ENCODE measurements around the gene ADD1. TPM values are rescaled to one million over a fixed set of nuclear protein-coding genes. Genes with fewer than 3 reads are reported as not detected.

The ADD1 gene
- total RNA-seq, 2 experiments from 2014 or later: 252 to 255 TPM

- DNase-seq: no peak
- Mint-ChIP-seq H3K9me3 (ENCODE audit: insufficient read depth) (no peaks in the 10 kb centered on the region), H3K4me1 (ENCODE audit: low read depth) (peaks cover 61% of the 10 kb centered on the region), H3K36me3 (ENCODE audit: low read depth) (peaks cover 57% of the 10 kb centered on the region), H3K4me3 (no peak overlapping the region), H3K27me3 (ENCODE audit: low read depth) (no peaks in the 10 kb centered on the region), H3K27ac (peak overlapping the region; percentile 86)
- ATAC-seq: no peak
- POLR2A ChIA-PET: interaction anchor here (0.7 to 1.7 kb wide), 2 partner anchors 24 to 99 kb away, joined by 3 read pairs; no protein-coding TSS in a partner anchor
- CTCF ChIA-PET: interaction anchor here (1.2 kb wide), 1 partner anchor 10 kb away, joined by 4 read pairs; no protein-coding TSS in a partner anchor
Measured at GRCh38 chr4:2835978-2836377, 7.7 kb upstream of the ADD1 start.

- DNase-seq (no peak), ATAC-seq (no peak)
- Mint-ChIP-seq H3K27me3 (ENCODE audit: low read depth) (no peaks in the 10 kb centered on the region), H3K4me3 (no peak overlapping the region), H3K9me3 (ENCODE audit: insufficient read depth) (no peaks in the 10 kb centered on the region), H3K36me3 (ENCODE audit: low read depth) (peaks cover 58% of the 10 kb centered on the region), H3K4me1 (ENCODE audit: low read depth) (peaks cover 61% of the 10 kb centered on the region), H3K27ac (peak overlapping the region; percentile 85)
- ChIA-PET CTCF (no interaction called here), POLR2A (interaction anchor here (0.7 to 1.7 kb wide), 2 partner anchors 24 to 99 kb away, joined by 3 read pairs; no protein-coding TSS in a partner anchor)
Measured at GRCh38 chr4:2836391-2836859, 7.2 kb upstream of the ADD1 start.

- DNase-seq: no peak
- ChIA-PET CTCF (interaction anchor here (2.0 kb wide), 1 partner anchor 10 kb away, joined by 7 read pairs; no protein-coding TSS in a partner anchor), POLR2A (interaction anchor here (1.7 to 2.1 kb wide), 2 partner anchors 23 to 25 kb away, joined by 3 to 8 read pairs; no protein-coding TSS in a partner anchor)
- Mint-ChIP-seq H3K4me3 (peak overlapping the region; percentile 77), H3K4me1 (ENCODE audit: low read depth) (peaks cover 65% of the 10 kb centered on the region), H3K27ac (peak overlapping the region; percentile 85), H3K9me3 (ENCODE audit: insufficient read depth) (no peaks in the 10 kb centered on the region), H3K36me3 (ENCODE audit: low read depth) (peaks cover 56% of the 10 kb centered on the region), H3K27me3 (ENCODE audit: low read depth) (no peaks in the 10 kb centered on the region)
- peak; percentile 12 for ATAC-seq
Measured at GRCh38 chr4:2837110-2837903, 6.3 kb upstream of the ADD1 start.

GRCh38 chr4:2837904-2838496 lies 5.6 kb upstream of the ADD1 start:
- Mint-ChIP-seq H3K4me1 (ENCODE audit: low read depth) (peaks cover 72% of the 10 kb centered on the region), H3K9me3 (ENCODE audit: insufficient read depth) (no peaks in the 10 kb centered on the region), H3K27ac (peak overlapping the region; percentile 85), H3K27me3 (ENCODE audit: low read depth) (no peaks in the 10 kb centered on the region), H3K36me3 (ENCODE audit: low read depth) (peaks cover 57% of the 10 kb centered on the region), H3K4me3 (peak overlapping the region; percentile 77)
- ChIA-PET POLR2A (interaction anchor here (0.8 to 2.1 kb wide), 2 partner anchors 19 to 24 kb away, joined by 3 to 8 read pairs; no protein-coding TSS in a partner anchor), CTCF (interaction anchor here (2.0 kb wide), 1 partner anchor 10 kb away, joined by 7 read pairs; no protein-coding TSS in a partner anchor)
- peak; percentile 87 for DNase-seq
- peak; percentile 87 for ATAC-seq

GRCh38 chr4:2839060-2839459 lies 4.6 kb upstream of the ADD1 start:
- ChIA-PET CTCF (interaction anchor here (0.7 to 2.0 kb wide), 2 partner anchors 9 to 75 kb away, joined by 3 to 7 read pairs; no protein-coding TSS in a partner anchor), POLR2A (interaction anchor here (0.9 to 2.1 kb wide), 3 partner anchors 25 to 96 kb away, joined by 3 to 8 read pairs (median 4); no protein-coding TSS in a partner anchor)
- Mint-ChIP-seq H3K4me1 (ENCODE audit: low read depth) (peaks cover 67% of the 10 kb centered on the region), H3K27me3 (ENCODE audit: low read depth) (no peaks in the 10 kb centered on the region), H3K27ac (peak overlapping the region; percentile 85), H3K36me3 (ENCODE audit: low read depth) (peaks cover 51% of the 10 kb centered on the region), H3K9me3 (ENCODE audit: insufficient read depth) (no peaks in the 10 kb centered on the region), H3K4me3 (peak overlapping the region; percentile 77)
- ATAC-seq (no peak), DNase-seq (no peak)

- peak overlapping the region; percentile 91 for H3K27ac Mint-ChIP-seq
- ATAC-seq (no peak), DNase-seq (no peak)
- peaks cover 53% of the 10 kb centered on the region for H3K4me1 Mint-ChIP-seq (ENCODE audit: low read depth)
- peaks cover 50% of the 10 kb centered on the region for H3K36me3 Mint-ChIP-seq (ENCODE audit: low read depth)
- CTCF ChIA-PET: no interaction called here
- peak overlapping the region; percentile 82 for H3K4me3 Mint-ChIP-seq
- POLR2A ChIA-PET: interaction anchor here (0.9 to 1.2 kb wide), 2 partner anchors 27 to 29 kb away, joined by 3 to 5 read pairs; no protein-coding TSS in a partner anchor
- no peaks in the 10 kb centered on the region for H3K9me3 Mint-ChIP-seq (ENCODE audit: insufficient read depth)
- no peaks in the 10 kb centered on the region for H3K27me3 Mint-ChIP-seq (ENCODE audit: low read depth)
Measured at GRCh38 chr4:2842687-2843262, 869 bp upstream of the ADD1 start.

- Mint-ChIP-seq H3K9me3 (ENCODE audit: insufficient read depth) (no peaks in the 10 kb centered on the region), H3K27me3 (ENCODE audit: low read depth) (no peaks in the 10 kb centered on the region), H3K4me3 (peak overlapping the region; percentile 95), H3K27ac (peak overlapping the region; percentile 91), H3K36me3 (ENCODE audit: low read depth) (peaks cover 43% of the 10 kb centered on the region), H3K4me1 (ENCODE audit: low read depth) (peaks cover 42% of the 10 kb centered on the region)
- CTCF ChIA-PET: no interaction called here
- DNase-seq (peak; percentile 42), ATAC-seq (peak; percentile 3)
- POLR2A ChIA-PET: interaction anchor here (1.6 kb wide), 2 partner anchors 17 to 92 kb away, joined by 4 to 5 read pairs; no protein-coding TSS in a partner anchor
Measured at GRCh38 chr4:2843941-2844584, 419 bp downstream of the ADD1 start.

- CTCF ChIA-PET: interaction anchor here (1.3 to 1.7 kb wide), 2 partner anchors 11 to 90 kb away, joined by 3 to 4 read pairs; no protein-coding TSS in a partner anchor
- POLR2A ChIA-PET: no interaction called here
- Mint-ChIP-seq H3K27ac (no peak overlapping the region), H3K9me3 (ENCODE audit: insufficient read depth) (no peaks in the 10 kb centered on the region), H3K4me1 (ENCODE audit: low read depth) (peaks cover 53% of the 10 kb centered on the region), H3K4me3 (peak overlapping the region; percentile 95), H3K27me3 (ENCODE audit: low read depth) (no peaks in the 10 kb centered on the region), H3K36me3 (ENCODE audit: low read depth) (peaks cover 29% of the 10 kb centered on the region)
- ATAC-seq (no peak), DNase-seq (no peak)
Measured at GRCh38 chr4:2846172-2846571, 2.5 kb downstream of the ADD1 start.

- Mint-ChIP-seq H3K27ac (no peak overlapping the region), H3K36me3 (ENCODE audit: low read depth) (peaks cover 27% of the 10 kb centered on the region), H3K9me3 (ENCODE audit: insufficient read depth) (no peaks in the 10 kb centered on the region), H3K4me1 (ENCODE audit: low read depth) (peaks cover 60% of the 10 kb centered on the region), H3K4me3 (no peak overlapping the region), H3K27me3 (ENCODE audit: low read depth) (no peaks in the 10 kb centered on the region)
- POLR2A ChIA-PET: no interaction called here
- ATAC-seq (no peak), DNase-seq (no peak)
- CTCF ChIA-PET: interaction anchor here (1.3 to 2.4 kb wide), 2 partner anchors 9 to 88 kb away, joined by 3 to 7 read pairs; no protein-coding TSS in a partner anchor
Measured at GRCh38 chr4:2847302-2847871, 3.7 kb downstream of the ADD1 start.

GRCh38 chr4:2848449-2848848 lies 4.8 kb downstream of the ADD1 start:
- no peaks in the 10 kb centered on the region for H3K27me3 Mint-ChIP-seq (ENCODE audit: low read depth)
- H3K9me3 Mint-ChIP-seq (ENCODE audit: insufficient read depth): no peaks in the 10 kb centered on the region
- H3K27ac Mint-ChIP-seq: no peak overlapping the region
- peaks cover 25% of the 10 kb centered on the region for H3K36me3 Mint-ChIP-seq (ENCODE audit: low read depth)
- ChIA-PET CTCF (interaction anchor here (1.3 to 2.4 kb wide), 2 partner anchors 10 to 85 kb away, joined by 4 to 7 read pairs; no protein-coding TSS in a partner anchor), POLR2A (no interaction called here)
- DNase-seq (no peak), ATAC-seq (no peak)
- peaks cover 59% of the 10 kb centered on the region for H3K4me1 Mint-ChIP-seq (ENCODE audit: low read depth)
- H3K4me3 Mint-ChIP-seq: no peak overlapping the region
